GM21737 (cell line): ENCODE data around the gene SLC26A1.
A peak's percentile ranks its signal among the peaks of the same experiment; 100 is the strongest.
"Not testable (repeated sequence)": the region's sequence is repeated elsewhere in the genome, so short reads cannot be mapped to it uniquely, and the experiment has no call there.

Source experiments
- ATAC-seq: cut with Tn5 transposase; IDR thresholded peaks from one replicate; pipeline ENCODE4 v1.9.1; 2021; ENCODE audit warnings: mild to moderate bottlenecking, moderate library complexity; ENCODE audit not compliant: unreplicated experiment

Gene SLC26A1

DNA sequence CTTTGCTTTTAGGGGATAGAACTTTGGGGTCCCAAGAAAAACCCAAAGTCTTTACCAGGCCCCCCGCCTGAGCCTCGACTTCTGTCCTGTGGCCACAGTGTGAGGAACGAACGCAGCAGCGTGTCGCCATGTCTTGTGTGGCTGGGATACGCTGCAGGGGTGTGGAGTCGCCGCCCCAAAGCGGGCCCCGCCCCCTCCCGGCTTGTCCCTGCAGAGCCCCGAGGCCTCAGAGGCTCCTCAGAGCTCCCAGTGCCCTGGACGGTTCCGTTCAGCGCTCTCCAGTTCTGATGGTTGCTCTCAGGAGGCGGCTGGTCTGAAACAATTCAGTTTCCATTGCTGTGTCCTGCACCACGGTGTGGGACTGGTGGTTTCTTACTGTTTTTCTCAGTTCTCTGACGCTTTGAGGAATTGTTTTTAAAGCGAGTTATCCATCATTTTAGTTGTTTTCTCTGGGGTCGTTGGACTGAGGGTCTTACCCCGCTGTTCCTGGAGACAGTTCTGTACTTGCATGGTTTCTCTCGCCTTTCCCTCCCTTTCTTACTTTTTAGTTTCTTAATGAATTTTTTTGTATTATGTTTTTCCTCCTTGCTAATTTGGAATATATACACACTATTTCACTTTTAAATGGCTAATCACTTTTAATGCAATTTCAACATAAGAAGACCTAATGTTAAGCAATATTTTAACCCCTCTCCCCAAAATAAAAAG is 7.9 kb downstream of the SLC26A1 start:
- no peak for ATAC-seq

DNA sequence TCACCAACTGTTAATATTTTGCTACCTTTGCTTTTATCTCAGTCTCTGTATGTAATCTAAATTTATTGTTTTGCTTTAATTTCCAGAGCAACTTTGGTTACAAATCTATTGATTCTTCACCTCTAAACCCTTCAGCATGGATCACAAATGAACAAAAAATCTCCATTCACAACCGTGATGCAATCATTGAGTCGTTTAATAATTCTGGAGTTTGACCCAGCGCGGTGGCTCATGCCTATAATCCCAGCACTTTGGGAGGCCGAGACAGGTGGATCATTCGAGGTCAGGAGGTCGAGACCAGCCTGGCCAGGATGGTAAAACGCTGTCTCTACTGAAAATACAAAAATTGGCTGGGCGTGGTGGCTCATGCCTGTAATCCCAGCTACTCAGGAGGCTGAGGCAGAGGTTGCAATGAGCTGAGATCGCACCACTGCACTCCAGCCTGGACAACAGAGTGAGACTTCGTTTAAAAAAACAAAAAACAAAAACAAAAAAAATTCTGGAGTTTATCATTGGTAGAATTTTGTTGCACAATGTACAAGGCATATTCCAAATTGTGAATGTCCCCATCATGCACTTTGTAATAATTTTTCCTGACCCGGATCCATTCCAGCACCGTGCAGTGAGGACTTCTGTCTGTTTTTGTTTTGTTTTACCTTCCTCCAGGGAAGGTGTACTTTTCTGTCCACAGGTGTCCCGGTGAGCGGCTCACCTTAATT is 8.7 kb downstream of the SLC26A1 start:
- no peak for ATAC-seq

DNA sequence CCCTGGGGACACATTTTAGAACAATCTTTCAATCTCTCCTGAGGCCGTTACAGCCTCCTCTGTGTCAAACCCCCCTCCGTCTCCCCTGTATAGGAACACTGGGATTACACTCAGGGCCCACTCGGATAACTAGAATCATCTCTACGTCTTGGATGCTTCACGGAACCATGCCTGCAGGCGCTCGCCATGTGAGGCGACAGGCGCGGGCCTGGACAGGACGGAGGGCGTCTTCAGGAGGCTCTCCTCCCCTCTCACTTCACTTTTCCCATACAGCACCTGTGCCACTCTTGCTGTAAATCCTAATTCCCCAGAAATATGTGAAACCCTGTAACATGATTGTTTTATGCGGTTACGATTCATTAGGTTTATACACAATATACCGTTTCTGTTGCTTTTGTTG is 10.4 kb downstream of the SLC26A1 start:
- ATAC-seq: no peak

DNA sequence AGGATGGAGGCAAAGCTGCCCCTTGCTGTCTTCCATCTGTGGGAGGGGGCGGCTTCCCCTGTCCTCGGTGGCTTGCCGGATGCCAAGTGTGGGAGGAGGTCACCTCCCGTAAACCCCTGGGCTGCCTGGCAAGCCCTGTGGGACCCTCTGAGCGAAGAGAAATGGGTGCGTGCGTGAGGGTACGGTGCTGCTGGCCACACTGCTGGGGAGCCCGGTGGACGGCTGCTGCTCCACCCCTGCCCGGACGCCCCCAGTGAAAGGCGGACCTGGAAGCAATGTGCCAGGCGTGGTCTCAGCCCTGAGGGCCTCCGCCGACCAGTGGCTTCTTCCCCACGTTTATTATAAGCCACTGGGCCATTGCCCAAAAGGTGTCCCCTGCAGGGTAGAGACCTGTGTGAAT is 10.9 kb downstream of the SLC26A1 start:
- no peak for ATAC-seq

DNA sequence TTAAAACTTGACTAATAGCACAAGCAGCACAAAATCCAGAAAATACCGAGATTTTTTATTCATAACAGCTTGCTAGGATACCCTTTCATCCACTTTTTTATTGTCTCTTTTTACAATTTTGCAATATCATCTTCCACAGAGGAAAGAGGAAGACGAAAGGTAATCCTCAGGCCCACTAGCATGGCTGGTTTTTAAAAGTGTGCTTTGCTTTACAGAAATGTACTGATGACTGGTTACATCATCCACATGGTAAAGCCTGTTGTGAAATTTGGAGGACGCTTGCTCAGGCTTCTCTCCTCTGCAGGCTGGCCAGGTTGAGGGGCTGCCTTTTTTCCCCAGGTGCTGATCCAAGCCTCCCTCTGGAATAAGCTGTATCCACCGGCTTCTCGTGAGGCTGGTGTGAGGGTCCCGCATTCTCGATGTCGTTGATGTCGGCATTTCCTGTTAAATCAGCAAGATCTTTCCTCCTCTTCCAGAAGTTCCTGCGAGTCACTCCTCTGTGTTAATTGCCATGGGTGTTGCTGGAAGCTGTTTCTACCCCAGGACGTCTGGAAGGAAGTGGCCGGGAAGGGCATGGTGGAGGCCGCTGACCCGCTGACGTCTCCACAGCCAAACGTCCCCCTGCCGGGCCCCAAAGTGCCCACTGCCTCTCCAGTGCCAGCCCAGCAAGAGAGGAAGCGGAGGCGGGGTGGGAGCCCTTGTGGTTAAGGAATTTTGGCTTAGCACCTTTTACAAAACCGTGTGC is 14.1 kb downstream of the SLC26A1 start:
- no peak for ATAC-seq

DNA sequence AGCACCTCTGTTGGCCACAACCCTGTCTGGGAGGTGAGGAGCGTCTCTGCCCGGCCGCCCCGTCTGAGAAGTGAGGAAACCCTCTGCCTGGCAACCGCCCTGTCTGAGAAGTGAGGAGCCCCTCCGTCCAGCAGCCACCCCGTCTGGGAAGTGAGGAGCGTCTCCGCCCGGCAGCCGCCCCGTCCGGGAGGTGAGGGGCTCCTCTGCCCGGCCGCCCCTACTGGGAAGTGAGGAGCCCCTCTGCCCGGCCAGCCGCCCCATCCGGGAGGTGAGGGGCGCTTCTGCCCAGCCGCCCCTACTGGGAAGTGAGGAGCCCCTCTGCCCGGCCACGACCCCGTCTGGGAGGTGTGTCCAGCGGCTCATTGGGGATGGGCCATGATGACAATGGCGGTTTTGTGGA is 17.2 kb downstream of the SLC26A1 start:
- not testable (repeated sequence) for ATAC-seq

DNA sequence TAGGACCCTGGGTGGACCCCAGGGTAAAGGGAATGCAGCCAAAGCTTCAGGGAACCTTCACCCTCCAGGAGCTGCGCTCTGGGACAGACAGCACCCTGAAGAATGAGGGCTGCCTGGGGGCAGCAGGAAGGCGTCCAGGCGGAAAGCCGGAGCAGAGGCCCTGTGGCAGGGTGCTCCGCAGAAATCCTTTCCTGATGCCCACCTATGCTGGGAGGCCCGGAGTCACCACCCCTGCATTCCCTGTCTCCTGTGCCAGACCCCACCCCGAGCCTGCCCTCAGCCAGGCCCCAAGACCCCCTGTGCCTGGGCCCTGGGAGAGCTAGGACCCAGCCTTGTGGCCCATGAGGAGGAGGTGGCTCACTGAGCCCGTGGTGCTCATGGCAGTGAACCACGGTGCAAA is 18.5 kb downstream of the SLC26A1 start:
- no peak for ATAC-seq

DNA sequence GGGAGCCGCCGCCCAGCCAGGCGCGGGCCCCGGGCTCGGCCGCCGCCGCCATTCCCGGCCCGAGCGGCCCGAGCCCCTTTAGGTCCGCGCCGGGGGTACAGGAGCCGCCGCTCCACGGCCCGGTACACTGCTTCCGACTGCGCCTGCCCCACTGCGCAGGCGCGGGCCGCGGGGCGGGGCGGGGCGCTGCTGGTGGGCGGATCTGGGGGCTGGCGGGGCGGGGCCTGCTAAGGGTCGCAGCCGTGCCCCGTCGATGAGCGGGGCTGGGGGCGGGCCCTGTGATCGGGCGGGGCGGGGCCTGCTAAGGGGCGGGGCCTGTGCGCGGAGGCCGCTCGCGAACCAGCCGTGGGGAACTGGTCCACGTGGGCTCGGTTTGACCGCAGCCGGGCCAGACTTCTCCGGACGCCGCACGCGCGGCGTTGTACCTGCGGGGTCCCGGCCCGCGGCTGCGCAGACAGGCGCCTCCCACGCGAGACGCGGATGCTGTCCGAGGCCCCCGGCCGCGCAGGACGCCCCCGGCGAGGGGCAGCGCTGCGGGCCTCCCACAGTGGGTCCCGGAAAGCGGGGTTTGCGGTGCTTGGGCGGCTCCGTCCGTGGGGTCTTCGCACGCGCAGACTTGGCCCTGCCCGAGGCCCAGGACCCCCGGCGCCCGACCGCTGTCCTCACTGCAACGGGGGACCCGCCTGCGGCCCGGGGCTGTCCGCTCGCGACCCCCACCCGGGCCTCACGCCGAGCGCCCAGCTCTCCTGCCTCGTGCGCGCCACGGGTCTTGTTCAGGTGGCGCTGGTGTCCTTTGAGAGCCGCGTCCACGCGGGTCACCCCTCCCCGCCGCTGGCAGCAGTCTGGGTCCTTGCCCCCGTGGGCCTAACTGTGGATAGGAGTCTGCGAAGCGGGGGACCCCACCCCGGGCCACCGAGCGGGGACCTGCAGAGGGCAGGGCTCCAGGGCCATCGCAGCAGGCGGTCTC is 19.5 kb downstream of the SLC26A1 start, which contains the start of gene DGKQ:
Gene DGKQ, minus strand, starts transcription at position 139 of the 967 bp plus-strand sequence. Its CDS starts 87 bp downstream, at position 52.
- peak; percentile 81 for ATAC-seq

DNA sequence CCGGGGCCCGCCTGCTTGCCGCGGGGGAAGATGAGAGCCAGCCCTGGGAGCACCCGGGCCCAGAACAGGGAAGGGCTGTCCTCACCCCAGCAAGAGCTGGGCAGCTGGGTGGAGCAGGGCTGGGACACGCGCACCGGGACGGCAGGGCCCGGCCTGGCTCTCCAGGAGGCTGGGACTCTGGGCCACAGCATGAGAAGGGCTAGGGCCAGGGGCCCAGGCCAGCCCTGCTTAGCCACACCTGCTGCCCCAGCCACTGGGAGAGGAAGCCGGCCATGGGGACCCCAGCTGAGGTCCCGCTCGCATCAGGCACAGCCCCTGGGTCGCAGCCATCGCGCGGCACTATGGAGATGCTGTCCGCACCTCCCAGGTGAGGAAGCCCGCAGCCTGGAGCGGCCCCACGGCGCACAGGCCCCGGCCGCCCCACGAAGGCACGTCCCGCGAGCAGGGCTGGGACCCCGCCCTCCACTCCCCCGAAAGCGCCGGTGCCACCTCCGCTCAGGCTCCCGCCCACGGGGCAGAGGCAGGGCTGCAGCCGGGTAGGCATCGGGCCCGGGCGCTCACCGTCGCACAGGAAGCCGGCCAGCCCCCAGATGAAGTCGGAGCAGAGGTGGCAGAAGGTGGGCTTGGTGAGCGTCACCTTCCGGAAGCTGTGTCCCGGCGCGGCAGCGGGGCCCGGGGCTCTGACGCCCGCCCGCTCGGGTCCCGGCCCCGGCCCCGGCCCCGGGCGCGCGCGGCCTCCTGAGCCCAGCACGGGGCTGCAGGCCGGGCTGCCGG is 20.4 kb downstream of the SLC26A1 start:
- ATAC-seq: peak; percentile 33

DNA sequence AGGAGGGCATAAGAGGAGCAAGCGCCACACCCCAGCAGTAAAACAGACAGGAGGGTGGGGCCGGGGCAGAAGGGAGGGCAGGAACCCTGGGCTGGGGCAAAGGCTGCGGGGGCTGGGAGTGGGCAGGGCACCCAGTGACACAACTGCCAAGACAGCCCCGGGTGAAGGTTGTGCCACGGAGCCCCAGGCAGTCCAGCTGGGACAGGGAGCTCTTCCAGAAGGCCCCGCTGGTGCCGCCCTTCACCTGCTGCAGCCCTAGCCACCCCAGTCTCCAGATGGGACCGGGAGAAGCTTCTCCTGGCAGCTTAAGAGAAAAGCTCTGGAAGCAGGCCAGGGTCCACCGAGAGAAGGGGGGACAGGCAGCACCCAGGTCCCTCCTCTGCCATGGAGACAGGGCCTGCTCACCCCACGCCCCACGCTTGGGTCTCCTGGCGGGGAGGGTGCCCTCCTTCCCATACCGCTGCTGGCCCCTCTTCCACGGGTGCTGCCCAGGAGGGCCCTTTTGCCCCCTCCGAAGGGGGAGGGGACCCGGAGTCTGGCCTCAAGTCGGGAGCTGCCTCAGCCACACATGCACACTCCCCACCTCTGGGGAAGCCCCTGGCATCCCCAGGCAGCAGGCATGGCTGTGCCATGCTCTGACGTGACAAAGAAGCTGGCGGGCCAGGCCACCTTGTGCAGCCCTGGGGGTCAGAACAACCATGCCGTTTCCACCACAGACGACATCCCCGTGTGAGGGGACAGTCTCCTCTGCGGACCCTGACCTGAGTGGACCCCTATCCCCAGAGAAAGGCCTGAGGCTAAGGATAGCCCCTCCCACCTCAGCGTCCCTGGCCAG is 21.3 kb downstream of the SLC26A1 start:
- no peak for ATAC-seq

DNA sequence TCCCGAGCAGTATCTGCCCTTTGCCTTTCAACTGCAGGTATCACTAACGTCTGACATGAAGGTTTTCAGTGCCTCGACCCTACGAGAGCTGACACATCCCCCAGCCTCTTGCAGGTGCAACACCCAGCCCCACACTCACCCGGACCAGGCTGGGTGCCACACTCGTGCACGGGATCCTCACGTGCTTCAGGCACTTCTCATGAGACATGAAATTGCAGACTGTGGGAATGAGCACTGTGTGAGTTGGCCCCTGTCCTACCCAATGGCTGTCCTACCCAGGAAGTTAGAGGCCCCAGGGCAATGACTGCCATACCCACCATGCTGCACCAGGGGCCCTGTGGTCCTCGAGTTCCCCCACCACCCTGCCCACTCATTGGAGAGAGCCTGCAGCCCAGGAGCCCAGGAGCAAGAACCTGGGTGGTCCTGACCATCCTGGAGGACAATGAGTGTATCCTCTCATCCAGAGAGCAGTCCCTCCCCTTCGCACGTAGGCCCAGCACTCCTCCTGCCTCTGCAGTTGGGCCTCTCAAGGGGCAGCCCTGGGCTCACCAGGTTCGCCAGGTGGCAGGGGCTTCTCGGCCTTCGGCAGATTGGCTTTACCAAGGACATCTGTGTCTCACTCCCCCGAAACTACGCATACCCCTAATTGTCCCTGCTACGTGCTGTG is 22.2 kb downstream of the SLC26A1 start:
- no peak for ATAC-seq

DNA sequence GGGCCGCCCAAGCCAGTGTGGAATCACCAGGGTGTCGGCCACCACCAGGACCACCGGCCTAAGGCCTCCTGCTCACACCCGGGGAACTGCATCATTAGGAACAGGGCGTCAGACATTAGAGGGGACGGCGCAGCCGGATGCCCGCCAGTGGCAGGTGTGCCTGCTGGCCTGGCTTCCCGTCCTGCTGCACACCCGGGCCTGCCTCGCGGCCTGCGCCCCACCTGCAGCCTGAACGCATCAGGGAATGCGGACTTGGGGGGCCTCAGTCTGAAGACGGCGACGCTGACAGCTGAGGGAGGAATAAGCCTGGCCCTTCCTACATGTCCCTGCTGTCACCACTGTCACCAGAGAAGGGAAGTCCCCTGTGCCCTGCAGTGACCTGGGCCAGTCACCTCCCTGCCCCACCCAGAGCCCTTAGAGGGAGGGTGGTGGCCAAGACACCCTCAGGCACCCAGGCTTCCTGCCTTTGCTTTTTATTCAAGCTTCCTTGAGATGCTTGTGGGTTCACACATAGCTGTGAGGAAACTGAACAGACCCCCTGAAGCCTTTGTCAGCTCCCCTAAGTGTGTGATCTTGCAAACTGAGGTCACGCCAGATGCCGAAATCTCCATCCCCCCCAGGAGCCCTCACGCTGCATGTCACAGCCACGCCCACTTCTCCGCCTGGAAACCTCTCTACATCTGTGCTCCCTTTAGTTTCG is 23.0 kb downstream of the SLC26A1 start:
- ATAC-seq: no peak

DNA sequence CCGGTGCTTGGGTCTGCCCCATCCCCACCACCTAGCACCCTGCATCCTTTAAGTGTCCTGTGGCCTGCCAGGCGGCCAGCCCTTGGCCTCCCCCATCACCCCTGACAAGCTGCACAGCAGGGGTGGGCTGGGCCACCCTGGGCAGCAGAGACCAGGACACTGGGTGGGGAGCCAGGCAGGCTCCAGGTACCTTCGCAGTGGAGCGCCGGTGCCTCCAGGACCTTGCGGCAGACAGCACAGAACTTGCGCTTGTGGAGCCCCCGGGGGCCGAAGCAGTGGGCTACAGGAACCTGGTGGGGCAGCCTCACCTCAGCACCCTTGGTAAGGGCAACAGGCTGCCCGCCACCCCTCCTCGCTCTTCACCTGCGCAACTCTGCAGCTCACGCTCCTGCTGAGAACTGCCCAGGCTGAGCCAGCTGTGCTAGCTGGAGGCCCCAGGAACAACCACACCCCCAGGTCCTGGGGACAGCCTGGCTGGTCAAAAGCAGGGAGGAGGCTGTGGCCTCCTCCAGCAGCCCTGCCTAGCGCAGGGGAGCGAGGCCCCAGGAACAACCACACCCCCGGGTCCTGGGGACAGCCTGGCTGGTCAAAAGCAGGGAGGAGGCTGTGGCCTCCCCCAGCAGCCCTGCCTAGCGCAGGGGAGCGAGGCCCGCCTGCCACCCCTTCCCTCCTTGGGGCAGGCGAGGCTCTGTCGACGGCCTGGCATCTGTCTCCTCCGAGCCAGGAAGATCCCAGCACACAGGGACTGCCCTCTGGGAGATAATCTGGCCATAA is 24.4 kb downstream of the SLC26A1 start:
- no peak for ATAC-seq

DNA sequence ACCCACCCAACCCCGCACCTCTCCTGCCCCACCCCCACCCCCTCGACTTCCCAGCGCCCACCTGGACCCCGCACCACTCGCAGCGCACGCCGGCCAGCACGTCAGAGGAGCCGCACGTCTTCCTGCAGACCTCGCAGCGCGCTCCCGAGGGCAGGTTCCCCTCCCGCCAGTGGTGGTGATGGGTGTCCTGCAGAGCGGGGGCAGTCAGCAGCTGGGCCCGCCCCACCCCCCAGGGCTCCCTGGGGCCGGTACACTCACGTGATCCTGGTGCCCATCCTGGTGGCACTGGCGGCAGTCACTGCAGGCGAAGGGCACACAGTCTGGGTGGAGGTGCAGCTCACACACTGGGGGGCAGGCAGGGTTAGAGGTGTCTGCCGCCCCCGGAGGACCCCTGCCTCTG is 25.0 kb downstream of the SLC26A1 start:
- ATAC-seq: no peak

DNA sequence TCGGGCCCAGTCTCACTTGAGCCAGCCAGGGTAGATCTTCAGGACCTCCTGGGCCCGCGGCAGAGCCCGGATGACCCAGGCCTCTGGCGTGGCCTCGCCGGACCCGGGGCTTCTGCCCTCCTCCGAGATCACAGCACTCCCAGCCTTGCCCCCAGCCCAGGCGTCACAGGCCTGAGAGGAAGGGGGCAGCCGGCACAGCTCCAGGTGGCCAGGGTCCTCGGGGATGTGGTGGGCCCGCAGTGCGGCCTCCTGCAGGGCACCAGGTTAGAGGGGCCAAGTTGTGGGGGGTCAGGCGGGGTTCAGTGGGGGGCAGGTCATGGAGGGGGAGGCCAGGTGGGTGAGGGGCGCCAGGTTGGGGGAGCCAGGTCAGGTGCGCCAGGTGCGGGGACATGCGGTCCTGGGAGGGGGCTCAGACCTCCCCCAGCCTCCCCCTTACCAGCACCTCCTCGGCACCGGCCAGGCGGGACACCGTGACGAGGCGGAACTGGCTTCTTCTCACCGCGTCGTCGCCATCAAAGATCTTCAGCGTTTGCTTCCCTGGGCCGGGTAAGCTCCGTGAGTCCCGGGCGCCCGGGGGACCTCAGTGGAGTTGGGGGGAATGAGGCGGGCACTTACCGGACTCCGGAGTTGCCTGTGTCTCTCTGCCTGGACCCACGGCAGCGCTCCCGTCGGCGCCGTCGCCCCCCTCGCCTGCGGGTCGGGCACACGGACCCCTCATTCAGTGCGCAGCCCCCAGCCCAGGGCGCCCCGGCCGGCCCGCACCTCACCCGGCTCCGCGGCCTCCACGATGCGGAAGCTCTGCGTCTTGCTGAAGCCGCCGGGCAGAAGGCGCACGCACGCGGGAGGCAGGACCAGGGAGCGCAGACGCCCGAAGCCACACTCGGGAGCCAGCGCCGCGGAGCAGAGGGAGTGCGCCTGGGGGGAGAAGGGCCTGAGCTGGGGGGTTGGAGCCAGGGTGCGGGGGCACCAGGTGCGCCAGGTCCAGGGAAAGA is 25.8 kb downstream of the SLC26A1 start:
- no peak for ATAC-seq
